AG10803 (cell line): ENCODE data around the gene TRIP13.
"Not testable (repeated sequence)": the region's sequence is repeated elsewhere in the genome, so short reads cannot be mapped to it uniquely, and the experiment has no call there.

Source experiments
- DNase-seq: peaks from one replicate; pipeline ENCODE4 v3.0.0; 2010; ENCODE audit warnings: low read depth
- H3K4me3 ChIP-seq: 2 replicates; pipeline ENCODE4 v1.5.1; 2011; ENCODE audit warnings: mild to moderate bottlenecking, low read length, control low read depth
- CTCF ChIP-seq: conservative IDR thresholded peaks from 2 replicates; pipeline ENCODE4 v1.5.1; 2011; ENCODE audit warnings: mild to moderate bottlenecking, low read length, control low read depth, inconsistent platforms

The TRIP13 gene

DNA sequence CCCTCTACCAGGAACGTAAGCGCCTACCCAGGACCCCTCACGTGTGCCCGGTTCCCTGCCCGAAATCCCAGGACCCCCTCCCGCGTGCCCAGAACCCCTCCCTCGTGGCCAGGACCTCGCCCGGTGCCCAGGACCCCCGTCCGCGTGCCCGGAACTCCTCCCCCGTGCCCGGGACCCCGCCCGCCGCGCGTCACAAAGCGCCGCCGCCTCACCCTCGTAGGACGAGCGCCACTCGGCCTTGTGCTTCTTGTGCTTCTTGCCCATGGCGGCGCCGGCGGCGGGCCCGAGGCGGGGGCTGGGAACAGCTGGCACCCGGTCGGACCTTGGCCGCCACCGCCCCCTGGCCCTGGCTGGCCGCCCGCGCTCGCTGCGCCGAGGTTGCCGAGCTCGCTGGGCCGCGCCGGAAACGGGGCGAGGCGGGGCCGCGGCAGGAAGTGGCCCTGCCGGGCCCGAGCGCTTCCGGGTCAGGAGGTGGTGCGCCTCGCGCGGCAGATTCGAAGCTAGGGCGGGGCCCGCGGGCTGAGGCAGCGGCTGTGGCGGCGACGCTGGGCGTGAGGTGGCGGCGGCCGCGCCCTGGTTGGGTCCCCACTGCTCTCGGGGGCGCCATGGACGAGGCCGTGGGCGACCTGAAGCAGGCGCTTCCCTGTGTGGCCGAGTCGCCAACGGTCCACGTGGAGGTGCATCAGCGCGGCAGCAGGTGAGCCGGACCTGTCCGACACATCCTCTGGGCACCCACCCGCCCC, at the start of gene TRIP13, which contains the start of gene BRD9:
Gene TRIP13, plus strand, starts transcription at position 491 of the 743 bp plus-strand sequence. Its CDS starts 115 bp downstream, at position 606.
Gene BRD9, minus strand, starts transcription at position 408 of the 743 bp plus-strand sequence. Its CDS starts 144 bp downstream, at position 264.
- no peak for TF ChIP-seq CTCF
- peak within 1 kb of the TSS; percentile 97 for H3K4me3 ChIP-seq
- peak; percentile 71 for DNase-seq

- H3K4me3 ChIP-seq = not testable (repeated sequence)
Measured at GRCh38 chr5:843371-843770, 49.3 kb upstream of the TRIP13 start.

DNA sequence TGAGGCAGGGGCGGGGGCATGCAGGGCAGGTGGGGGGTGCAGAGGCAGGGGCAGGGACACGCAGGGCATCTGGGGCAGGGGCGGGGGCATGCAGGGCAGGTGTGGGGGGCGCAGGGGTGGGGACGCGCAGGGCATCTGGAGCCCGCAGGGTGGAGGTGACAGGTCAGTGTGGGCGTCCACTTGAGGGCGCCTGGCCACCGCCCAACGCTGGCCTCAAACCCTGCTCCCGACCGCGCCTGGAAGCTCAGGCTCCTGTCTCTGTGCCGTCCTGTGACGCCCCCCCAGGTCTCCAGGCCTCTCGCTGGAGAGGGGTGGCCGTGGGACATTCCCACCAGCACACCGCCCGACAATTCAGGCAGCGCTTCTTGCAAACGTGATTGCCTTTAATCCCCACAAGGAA, 48.8 kb upstream of the TRIP13 start:
- not testable (repeated sequence) for H3K4me3 ChIP-seq, DNase-seq

More at GRCh38 chr5:843371-843770, 49.3 kb upstream of the TRIP13 start:
- DNase-seq = not testable (repeated sequence)

DNA sequence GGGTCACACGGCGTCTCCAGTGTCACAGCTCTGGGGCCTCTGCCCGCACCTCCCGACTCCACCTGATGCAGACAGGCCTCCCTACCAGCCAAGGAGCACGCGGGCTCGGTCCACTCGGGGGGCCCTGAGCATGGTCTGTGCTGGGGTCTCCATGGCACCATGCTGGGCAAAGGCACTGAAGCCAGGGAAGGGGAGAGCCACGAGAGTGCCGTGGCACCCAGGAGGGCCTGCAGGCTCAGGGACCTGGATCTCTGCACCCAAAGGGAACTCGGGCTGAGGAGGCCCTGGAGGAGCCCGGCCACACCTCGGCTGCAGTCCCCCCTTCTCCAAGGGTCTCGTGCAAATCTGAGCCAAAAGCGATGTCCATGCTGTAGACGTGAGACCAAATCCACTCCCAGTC, 48.3 kb upstream of the TRIP13 start:
- not testable (repeated sequence) for H3K4me3 ChIP-seq, DNase-seq

GRCh38 chr5:845031-845675, 47.5 kb upstream of the TRIP13 start:
- H3K4me3 ChIP-seq, DNase-seq: not testable (repeated sequence)

DNA sequence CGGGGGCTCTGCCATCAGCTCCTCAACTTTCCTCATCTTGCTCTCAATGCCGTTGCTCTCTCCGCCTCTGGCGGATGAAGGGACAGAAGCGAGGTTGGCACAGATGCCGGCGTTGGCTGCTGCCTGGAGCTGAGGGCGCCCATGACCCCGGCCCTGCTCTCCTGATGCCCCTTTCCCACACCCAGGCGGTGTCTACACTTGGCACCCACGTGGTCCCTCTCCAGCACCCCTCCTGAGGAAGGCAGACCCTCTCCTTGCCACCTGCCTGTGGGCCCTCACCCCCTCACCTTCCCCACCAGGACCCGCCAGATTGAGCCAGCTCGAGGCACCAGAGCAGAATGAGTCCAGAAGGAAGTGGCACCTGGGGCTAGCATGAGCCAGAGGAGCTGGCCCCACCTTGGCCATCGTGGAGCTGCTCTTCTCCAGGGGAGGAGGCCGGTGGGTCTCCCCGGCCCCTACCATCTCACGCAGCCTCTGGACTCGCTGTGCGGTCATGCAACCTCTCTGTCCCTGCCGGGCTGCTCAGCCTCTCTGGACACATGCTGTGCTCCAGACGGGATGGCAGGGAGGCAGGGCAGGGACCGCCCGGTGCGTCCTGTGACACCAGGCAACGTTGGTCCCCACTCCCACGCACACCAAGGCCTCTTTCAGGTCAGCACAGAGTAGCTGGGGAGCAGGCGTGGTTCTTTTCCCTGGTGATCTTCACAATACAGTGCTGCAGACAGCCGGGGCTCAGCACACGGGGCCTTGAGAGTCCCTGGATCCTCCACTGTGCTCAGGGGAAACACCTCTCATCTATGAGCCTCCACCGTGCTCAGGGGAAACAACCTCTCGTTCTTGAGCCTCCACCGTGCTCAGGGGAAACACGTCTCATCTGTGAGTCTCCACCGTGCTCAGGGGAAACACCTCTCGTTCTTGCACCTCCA, 46.7 kb upstream of the TRIP13 start:
- not testable (repeated sequence) for DNase-seq

DNA sequence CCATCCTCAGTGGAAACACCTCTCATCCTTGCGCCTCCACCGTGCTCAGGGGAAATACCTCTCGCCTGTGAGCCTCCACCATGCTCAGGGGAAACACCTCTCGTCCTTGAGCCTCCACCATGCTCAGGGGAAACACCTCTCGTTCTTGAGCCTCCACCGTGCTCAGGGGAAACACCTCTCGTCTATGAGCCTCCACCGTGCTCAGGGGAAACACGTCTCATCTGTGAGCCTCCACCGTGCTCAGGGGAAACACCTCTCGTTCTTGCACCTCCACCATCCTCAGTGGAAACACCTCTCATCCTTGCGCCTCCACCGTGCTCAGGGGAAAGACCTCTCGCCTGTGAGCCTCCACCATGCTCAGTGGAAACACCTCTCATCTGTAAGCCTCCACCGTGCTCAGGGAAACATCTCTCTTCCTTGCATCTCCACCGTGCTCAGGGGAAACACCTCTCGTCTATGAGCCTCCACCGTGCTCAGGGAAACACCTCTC, 46.0 kb upstream of the TRIP13 start:
- not testable (repeated sequence) for DNase-seq

More for the DNA sequence above, 46.7 kb upstream of the TRIP13 start:
- H3K4me3 ChIP-seq = not testable (repeated sequence)

GRCh38 chr5:847212-847611, 45.5 kb upstream of the TRIP13 start:
- not testable (repeated sequence) for H3K4me3 ChIP-seq, DNase-seq

More for the DNA sequence above, 46.0 kb upstream of the TRIP13 start:
- H3K4me3 ChIP-seq = not testable (repeated sequence)

DNA sequence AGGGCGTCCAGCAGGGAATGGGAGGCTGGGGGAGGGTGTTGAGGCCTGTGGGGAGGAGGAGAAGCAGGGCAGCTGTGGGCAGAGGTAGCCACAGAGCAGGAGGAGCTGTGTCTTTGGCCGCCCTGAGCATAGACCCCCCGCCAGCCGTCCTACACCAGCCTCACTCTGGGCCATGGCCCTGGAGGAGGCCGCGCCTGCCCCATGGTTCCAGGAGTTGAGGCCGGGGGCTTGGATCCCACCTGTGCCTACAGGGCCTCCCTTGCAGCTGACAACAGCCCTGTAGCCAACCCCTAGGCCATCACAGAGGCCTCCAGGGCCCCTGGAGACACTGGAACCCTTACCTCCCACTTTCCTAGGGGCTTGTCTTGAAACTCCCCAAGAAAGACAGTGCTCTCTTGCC, 44.9 kb upstream of the TRIP13 start:
- not testable (repeated sequence) for H3K4me3 ChIP-seq, DNase-seq

DNA sequence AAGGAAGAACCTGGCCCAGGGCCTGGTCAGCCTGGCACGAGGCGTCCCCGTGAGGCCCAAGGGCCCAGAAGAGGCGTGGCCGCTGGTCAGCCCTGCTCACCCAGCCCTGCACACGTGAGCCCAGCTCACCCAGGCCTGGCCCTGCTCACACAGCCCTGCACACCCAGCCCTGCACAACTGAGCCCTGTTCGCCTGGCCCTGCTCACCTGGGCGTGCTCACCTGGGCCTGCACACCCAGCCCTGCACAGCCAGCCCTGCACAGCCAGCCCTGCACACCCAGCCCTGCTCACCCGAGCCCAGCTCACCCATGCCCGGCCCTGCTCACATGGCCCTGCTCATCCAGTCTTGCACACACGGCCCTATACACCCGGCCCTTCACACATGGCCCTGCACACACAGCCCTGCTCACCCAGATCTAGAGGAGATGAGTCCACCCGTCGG, 44.0 kb upstream of the TRIP13 start:
- no peak for DNase-seq
- no peak overlapping the region for H3K4me3 ChIP-seq
- no peak for TF ChIP-seq CTCF

GRCh38 chr5:849651-850301, 42.9 kb upstream of the TRIP13 start:
- DNase-seq = no peak
- no peak overlapping the region for H3K4me3 ChIP-seq
- no peak for TF ChIP-seq CTCF
